Measurements from ENCODE around the gene PDS5A. TPM values are rescaled to one million over a fixed set of nuclear protein-coding genes. Genes with fewer than 3 reads are reported as not detected.
"Not testable (repeated sequence)": the region's sequence is repeated elsewhere in the genome, so short reads cannot be mapped to it uniquely, and the experiment has no call there.

Gene PDS5A
- total RNA-seq, 1 donor from 2014 or later, result 52.9 TPM

DNA sequence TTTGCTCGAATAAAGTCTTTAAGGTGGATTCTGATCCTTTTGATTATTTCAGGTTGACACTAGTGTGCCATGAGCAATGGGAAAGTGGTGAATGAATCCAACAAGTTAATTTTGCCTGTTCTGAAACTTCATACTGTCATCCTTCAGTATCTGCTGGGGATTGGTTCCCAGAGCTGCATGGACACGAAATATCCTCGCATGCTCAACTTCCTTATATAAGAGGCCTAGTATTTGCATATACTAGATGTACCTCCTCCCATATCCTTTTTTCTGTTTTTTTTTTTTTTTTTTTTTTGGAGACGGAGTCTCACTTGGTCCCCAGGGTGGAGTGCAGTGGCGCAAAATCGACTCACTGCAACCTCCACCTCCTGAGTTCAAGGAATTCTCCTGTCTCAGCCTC lies 23.0 kb upstream of the PDS5A start:
- H3K9me3 ChIP-seq, result no peaks in the 10 kb centered on the region
- H3K4me1 ChIP-seq, result no peaks in the 10 kb centered on the region
- no peaks in the 10 kb centered on the region for H3K27me3 ChIP-seq
- no peak for DNase-seq (ENCODE audit: low spot score in 2 of 2)
- no peak overlapping the region for H3K27ac ChIP-seq
- no peak for TF ChIP-seq CTCF (IDR thresholded peaks at IDR 0.05)
- no peaks in the 10 kb centered on the region for H3K36me3 ChIP-seq
- no peak overlapping the region for H3K4me3 ChIP-seq
- intact Hi-C loops (cut with DNase I), result no loop called here

DNA sequence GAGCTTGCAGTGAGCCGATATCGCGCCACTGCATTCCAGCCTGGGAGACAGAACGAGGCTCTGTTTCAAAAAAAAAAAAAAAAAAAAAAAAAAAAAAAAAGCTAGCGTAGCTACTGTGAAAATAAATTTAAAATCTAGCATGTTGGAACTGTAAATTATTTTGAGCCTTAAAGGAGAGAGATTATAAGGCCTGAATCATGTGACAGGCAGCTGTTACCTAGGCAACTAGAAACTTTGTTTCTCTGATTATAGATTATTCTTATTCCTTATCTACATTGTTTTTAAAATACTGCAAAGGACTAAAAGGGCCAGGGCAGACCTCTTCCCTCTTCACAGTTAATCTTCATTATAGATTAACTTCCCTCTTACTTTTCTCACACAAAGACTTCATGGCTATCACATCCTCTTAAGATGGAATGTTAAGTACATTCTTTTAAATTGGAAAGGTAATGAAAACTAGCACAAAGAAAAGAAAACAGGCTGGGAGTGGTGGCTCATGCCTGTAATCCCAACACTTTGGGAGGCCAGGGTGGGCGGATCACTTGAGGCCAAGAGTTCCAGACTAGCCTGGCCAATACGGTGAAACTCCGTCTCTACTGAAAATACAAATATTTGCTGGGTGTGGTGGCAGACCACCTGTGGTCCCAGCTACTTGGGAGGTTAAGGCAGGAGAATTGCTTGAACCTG lies 21.1 kb upstream of the PDS5A start:
- no peaks in the 10 kb centered on the region for H3K36me3 ChIP-seq
- no peak for TF ChIP-seq CTCF (IDR thresholded peaks at IDR 0.05)
- no peak overlapping the region for H3K4me3 ChIP-seq
- H3K27me3 ChIP-seq, result no peaks in the 10 kb centered on the region
- intact Hi-C loops (cut with DNase I), result no loop called here
- no peak for DNase-seq (ENCODE audit: low spot score in 2 of 2)
- H3K27ac ChIP-seq, result no peak overlapping the region
- no peaks in the 10 kb centered on the region for H3K9me3 ChIP-seq
- H3K4me1 ChIP-seq, result no peaks in the 10 kb centered on the region

GRCh38 chr4:39996811-39997210 lies 19.1 kb upstream of the PDS5A start:
- Histone ChIP-seq H3K27me3 (no peaks in the 10 kb centered on the region), H3K9me3 (no peaks in the 10 kb centered on the region), H3K4me3 (no peak overlapping the region), H3K36me3 (no peaks in the 10 kb centered on the region), H3K27ac (no peak overlapping the region), H3K4me1 (no peaks in the 10 kb centered on the region)
- DNase-seq (ENCODE audit: low spot score in 2 of 2), result no peak
- intact Hi-C loops (cut with DNase I), result no loop called here
- TF ChIP-seq CTCF (IDR thresholded peaks at IDR 0.05), result no peak

- Histone ChIP-seq H3K36me3 (no peaks in the 10 kb centered on the region), H3K4me1 (peaks cover 0 to 4% of the 10 kb centered on the region in 2 donors), H3K27ac (no peak overlapping the region), H3K4me3 (no peak overlapping the region), H3K9me3 (no peaks in the 10 kb centered on the region), H3K27me3 (no peaks in the 10 kb centered on the region)
- intact Hi-C loops (cut with DNase I), result no loop called here
- DNase-seq (ENCODE audit: low spot score in 2 of 2), result no peak
- TF ChIP-seq CTCF (IDR thresholded peaks at IDR 0.05), result no peak
Observed at GRCh38 chr4:39994406-39994805, 16.7 kb upstream of the PDS5A start.

GRCh38 chr4:39989381-39989780 lies 11.7 kb upstream of the PDS5A start:
- H3K36me3 ChIP-seq; intact Hi-C loops (cut with DNase I); H3K27ac ChIP-seq; H3K4me1 ChIP-seq; DNase-seq (ENCODE audit: low spot score in 2 of 2); H3K4me3 ChIP-seq; H3K9me3 ChIP-seq; H3K27me3 ChIP-seq: not testable (repeated sequence)

DNA sequence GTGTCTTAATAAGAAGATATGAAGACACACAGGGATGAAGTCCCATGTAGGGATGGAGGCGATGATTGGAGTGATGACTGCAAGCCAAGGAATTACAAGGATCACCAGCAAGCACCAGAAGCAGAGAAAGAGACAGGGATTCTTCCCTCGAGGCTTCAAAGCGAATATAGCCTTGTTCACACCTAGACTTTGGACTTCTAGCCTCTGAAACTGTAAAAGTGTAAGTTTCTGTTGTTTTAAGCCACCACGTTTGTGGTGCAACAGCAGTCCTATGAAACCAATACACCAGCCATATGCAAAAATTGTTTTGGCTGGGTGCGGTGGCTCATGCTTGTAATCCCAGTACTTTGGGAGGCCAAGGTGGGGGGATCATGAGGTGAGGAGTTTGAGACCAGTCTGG lies 9.8 kb upstream of the PDS5A start:
- no peak for TF ChIP-seq CTCF (IDR thresholded peaks at IDR 0.05)
- H3K9me3 ChIP-seq, result no peaks in the 10 kb centered on the region
- intact Hi-C loops (cut with DNase I), result no loop called here

More for the DNA sequence above, 9.8 kb upstream of the PDS5A start:
- no peak overlapping the region for H3K4me3 ChIP-seq
- DNase-seq (ENCODE audit: low spot score in 2 of 2), result no peak
- H3K27me3 ChIP-seq, result no peaks in the 10 kb centered on the region
- H3K4me1 ChIP-seq, result peaks cover 0 to 4% of the 10 kb centered on the region in 2 donors
- H3K36me3 ChIP-seq, result no peaks in the 10 kb centered on the region
- no peak overlapping the region for H3K27ac ChIP-seq
